Renal cortex interstitium (tissue), 15 donors: Measurements from ENCODE around the gene THBS1. TPM values are rescaled to one million over a fixed set of nuclear protein-coding genes. Genes with fewer than 3 reads are reported as not detected.

ENCODE experiments used
- DNase-seq, 11 donors: peaks; one replicate each; pipeline ENCODE4 v3.0.0-alpha.2; 2013; ENCODE audit warnings: low read depth in 9 of 11, low spot score in 4 of 11; ENCODE audit errors: extremely low read depth in 1 of 11
- long read RNA-seq, 16 experiments: transcript quantifications; one replicate each; lab custom pipeline, GENCODE V29; 2026
- polyA plus RNA-seq, 3 donors: library from polyadenylated mRNA; unstranded; fragments of 120-200 nt; gene quantifications; one replicate each; pipeline ENCODE4 v1.2.1, GENCODE V29; 2013; ENCODE audit not compliant: insufficient read length in 3 of 3

Gene THBS1
- 100 to 1,000 TPM; 153 to 217 (median 188) TPM for polyA plus RNA-seq
- long read RNA-seq, donor 1, partial matches to known transcripts: 0 of 2 reads
- long read RNA-seq, donor 1, other reads (novel, unspliced or antisense): 0 of 2 reads
- long read RNA-seq, donor 2, partial matches to known transcripts: 42 of 44 reads
- long read RNA-seq, donor 2, other reads (novel, unspliced or antisense): 0 of 44 reads
- long read RNA-seq, donor 3, partial matches to known transcripts: 0 of 2 reads
- long read RNA-seq, donor 3, other reads (novel, unspliced or antisense): 0 of 2 reads
- long read RNA-seq, donor 4, partial matches to known transcripts: 0 of 2 reads
- long read RNA-seq, donor 4, other reads (novel, unspliced or antisense): 0 of 2 reads
- long read RNA-seq, donor 5: 0 reads
- long read RNA-seq, donor 6, full-length matches to known transcripts: 7 of 18 reads
- long read RNA-seq, donor 6, partial matches to known transcripts: 11 of 18 reads
- long read RNA-seq, donor 6, other reads (novel, unspliced or antisense): 0 of 18 reads
- long read RNA-seq, donor 7, full-length matches to known transcripts: 1 of 1 reads
- long read RNA-seq, donor 7, partial matches to known transcripts: 0 of 1 reads
- long read RNA-seq, donor 7, other reads (novel, unspliced or antisense): 0 of 1 reads
- long read RNA-seq, donor 8: 0 reads
- long read RNA-seq, donor 9, partial matches to known transcripts: 8 of 10 reads
- long read RNA-seq, donor 9, other reads (novel, unspliced or antisense): 0 of 10 reads
- long read RNA-seq, donor 10, partial matches to known transcripts: 0 of 3 reads
- long read RNA-seq, donor 10, other reads (novel, unspliced or antisense): 0 of 3 reads
- long read RNA-seq, donor 11, partial matches to known transcripts: 9 of 9 reads
- long read RNA-seq, donor 11, other reads (novel, unspliced or antisense): 0 of 9 reads
- long read RNA-seq, donor 12: 0 reads
- long read RNA-seq, donor 13: 0 reads
- long read RNA-seq, donor 14: 0 reads
- long read RNA-seq, donor 15, full-length matches to known transcripts: 2 of 2 reads
- long read RNA-seq, donor 15, partial matches to known transcripts: 0 of 2 reads
- long read RNA-seq, donor 15, other reads (novel, unspliced or antisense): 0 of 2 reads
- long read RNA-seq, donor 16, full-length matches to known transcripts: 12 of 53 reads
- long read RNA-seq, donor 16, partial matches to known transcripts: 41 of 53 reads
- long read RNA-seq, donor 16, other reads (novel, unspliced or antisense): 0 of 53 reads

- DNase-seq: peak; percentile 64 to 91 (median 85)
Measured at GRCh38 chr15:39580485-39581241, at the start of gene THBS1. Gene THBS1, plus strand, starts transcription at chr15:39581079. Its CDS starts 779 bp downstream, at chr15:39581858.

GRCh38 chr15:39534996-39535395 lies 45.9 kb upstream of the THBS1 start:
- no peak for DNase-seq

GRCh38 chr15:39535466-39535865 lies 45.4 kb upstream of the THBS1 start:
- no peak for DNase-seq

- DNase-seq: no peak
Measured at GRCh38 chr15:39538936-39539335, 41.9 kb upstream of the THBS1 start.

- no peak for DNase-seq
Measured at GRCh38 chr15:39539466-39539865, 41.4 kb upstream of the THBS1 start.

GRCh38 chr15:39539973-39540558 lies 40.8 kb upstream of the THBS1 start:
- no peak for DNase-seq

- DNase-seq: no peak
Measured at GRCh38 chr15:39542385-39543065, 38.4 kb upstream of the THBS1 start.

GRCh38 chr15:39543651-39544050 lies 37.2 kb upstream of the THBS1 start:
- no peak for DNase-seq

- no peak for DNase-seq
Measured at GRCh38 chr15:39546842-39547241, 34.0 kb upstream of the THBS1 start.

- no peak for DNase-seq
Measured at GRCh38 chr15:39548561-39548960, 32.3 kb upstream of the THBS1 start.

GRCh38 chr15:39549912-39550311 lies 31.0 kb upstream of the THBS1 start:
- DNase-seq: no peak

GRCh38 chr15:39551476-39551875 lies 29.4 kb upstream of the THBS1 start:
- DNase-seq: no peak

GRCh38 chr15:39552556-39552955 lies 28.3 kb upstream of the THBS1 start:
- no peak for DNase-seq

- DNase-seq: no peak
Measured at GRCh38 chr15:39553947-39554693, 26.8 kb upstream of the THBS1 start.

GRCh38 chr15:39554746-39555387 lies 26.0 kb upstream of the THBS1 start:
- no peak for DNase-seq

GRCh38 chr15:39555885-39556284 lies 25.0 kb upstream of the THBS1 start:
- DNase-seq: no peak

GRCh38 chr15:39556461-39556860 lies 24.4 kb upstream of the THBS1 start:
- DNase-seq: no peak
